GM23338 (cell line): ENCODE results near the gene SERTAD1. TPM values are rescaled to one million over a fixed set of nuclear protein-coding genes. Genes with fewer than 3 reads are reported as not detected.

Source experiments
- ATAC-seq: fragments of 200-7000 bp; cut with Tn5 transposase; 3 replicates; pipeline ENCODE4 v1.9.1; 2020
- DNase-seq: peaks from one replicate; pipeline ENCODE4 v3.0.0-alpha.2; 2015; ENCODE audit warnings: low spot score
- H2AFZ ChIP-seq: fragments of 200-600 bp; sonication (generic); 2 replicates; pipeline ENCODE4 v1.8.0; 2016; ENCODE audit warnings: antibody characterized with exemption, mild to moderate bottlenecking, moderate library complexity
- H3F3A ChIP-seq: fragments of 200-600 bp; sonication (generic); replicated peaks from 2 replicates; pipeline ENCODE4 v1.8.0; 2017; ENCODE audit warnings: antibody characterized with exemption, mixed run types, low read depth
- H3K27ac ChIP-seq: fragments of 200-600 bp; sonication (generic); 2 replicates; pipeline ENCODE4 v1.6.1; 2016; ENCODE audit warnings: low read depth
- H3K27me3 ChIP-seq: fragments of 200-600 bp; sonication (generic); 2 replicates; pipeline ENCODE4 v1.8.0; 2016; ENCODE audit warnings: mild to moderate bottlenecking, mixed run types, moderate library complexity; ENCODE audit not compliant: insufficient read depth
- H3K36me3 ChIP-seq: fragments of 200-600 bp; sonication (generic); 2 replicates; pipeline ENCODE4 v1.8.0; 2016; ENCODE audit warnings: mild to moderate bottlenecking; ENCODE audit not compliant: insufficient read depth
- H3K4me1 ChIP-seq: fragments of 200-600 bp; sonication (generic); 2 replicates; pipeline ENCODE4 v1.8.0; 2016; ENCODE audit warnings: mild to moderate bottlenecking, moderate library complexity; ENCODE audit not compliant: insufficient read depth
- H3K4me2 ChIP-seq: fragments of 200-600 bp; sonication (generic); 2 replicates; pipeline ENCODE4 v1.7.1; 2017; ENCODE audit warnings: mixed run types
- H3K4me3 ChIP-seq: fragments of 200-600 bp; sonication (generic); 2 replicates; pipeline ENCODE4 v1.6.1; 2016; ENCODE audit warnings: mixed run types
- H3K79me2 ChIP-seq: fragments of 200-600 bp; sonication (generic); replicated peaks from 2 replicates; pipeline ENCODE4 v1.8.0; 2017; ENCODE audit warnings: mild to moderate bottlenecking; ENCODE audit not compliant: insufficient read depth
- H3K9me2 ChIP-seq: fragments of 200-600 bp; sonication (generic); 2 replicates; pipeline ENCODE4 v1.8.0; 2017; ENCODE audit not compliant: insufficient read depth
- H4K20me1 ChIP-seq: fragments of 200-600 bp; sonication (generic); replicated peaks from 2 replicates; pipeline ENCODE4 v1.8.0; 2017; ENCODE audit warnings: mild to moderate bottlenecking; ENCODE audit not compliant: insufficient read depth
- H3K27ac Mint-ChIP-seq: 2 replicates; pipeline ENCODE4 v1.8.0; 2020; ENCODE audit warnings: inconsistent platforms, mild to moderate bottlenecking, moderate library complexity, mixed read lengths
- H3K27me3 Mint-ChIP-seq: 3 replicates; pipeline ENCODE4 v1.8.0; 2022; ENCODE audit warnings: low read depth, mild to moderate bottlenecking, moderate library complexity, mixed read lengths, inconsistent platforms; ENCODE audit not compliant: insufficient read depth, poor library complexity
- H3K36me3 Mint-ChIP-seq: 3 replicates; pipeline ENCODE4 v1.8.0; 2021; ENCODE audit warnings: low read depth, mild to moderate bottlenecking, inconsistent platforms, moderate library complexity, mixed read lengths
- H3K4me1 Mint-ChIP-seq: 3 replicates; pipeline ENCODE4 v1.8.0; 2020; ENCODE audit warnings: mild to moderate bottlenecking, inconsistent platforms, mixed read lengths
- H3K4me3 Mint-ChIP-seq: 3 replicates; pipeline ENCODE4 v1.8.0; 2021; ENCODE audit warnings: moderate library complexity, mild to moderate bottlenecking, inconsistent platforms, mixed read lengths
- H3K9me3 Mint-ChIP-seq: 3 replicates; pipeline ENCODE4 v1.8.0; 2020; ENCODE audit warnings: moderate library complexity, mild to moderate bottlenecking, inconsistent platforms, mixed read lengths
- ETS1 ChIP-seq: IDR thresholded peaks from 2 replicates; pipeline ENCODE4 v1.6.1; 2016; ENCODE audit warnings: antibody characterized with exemption
- EZH2phosphoT487 ChIP-seq: fragments of 200-600 bp; sonication (generic); IDR thresholded peaks from one replicate; pipeline ENCODE4 v1.8.1; 2018; ENCODE audit warnings: antibody characterized with exemption; ENCODE audit not compliant: unreplicated experiment
- JUNB ChIP-seq: IDR thresholded peaks from one replicate; pipeline ENCODE4 v1.6.1; 2016; ENCODE audit warnings: antibody characterized with exemption; ENCODE audit not compliant: unreplicated experiment
- NANOG ChIP-seq: IDR thresholded peaks from 2 replicates; pipeline ENCODE4 v1.6.1; 2016; ENCODE audit warnings: antibody characterized with exemption, borderline replicate concordance
- POLR2AphosphoS5 ChIP-seq: IDR thresholded peaks from 2 replicates; pipeline ENCODE4 v1.6.1; 2016; ENCODE audit warnings: antibody characterized with exemption, low read depth
- STAT1 ChIP-seq: IDR thresholded peaks from one replicate; pipeline ENCODE4 v1.6.1; 2016; ENCODE audit warnings: antibody characterized with exemption; ENCODE audit not compliant: unreplicated experiment
- ZNF114 ChIP-seq: fragments of 250-450 bp; sonication (Bioruptor Pico); IDR thresholded peaks from 2 replicates; pipeline ENCODE4 v1.5.0; 2020; ENCODE audit warnings: mild to moderate bottlenecking, moderate library complexity
- ZNF331 ChIP-seq: fragments of 250-450 bp; sonication (Bioruptor Pico); IDR thresholded peaks from 2 replicates; pipeline ENCODE4 v1.5.0; 2020; ENCODE audit warnings: low read depth, mild to moderate bottlenecking, moderate library complexity
- ZNF462 ChIP-seq: fragments of 250-450 bp; sonication (Bioruptor Pico); IDR thresholded peaks from 2 replicates; pipeline ENCODE4 v1.5.0; 2020; ENCODE audit warnings: mild to moderate bottlenecking, moderate library complexity
- polyA plus RNA-seq: library from polyadenylated mRNA; unstranded; fragments of >200 nt; fragmentation: Nextera tagmentation; extraction: Ambion mirVana; gene quantifications from 2 replicates; pipeline ENCODE4 v1.2.1, GENCODE V29; 2016
- total RNA-seq: library from RNA; depleted of rRNA; stranded (reverse); fragments of >200 nt; shearing (Covaris generic); gene quantifications from 2 replicates; pipeline ENCODE4 v1.2.3, GENCODE V29; 2014

Gene SERTAD1
- total and polyA plus RNA-seq, 2 experiments from 2014 or later = 4.6 to 9.1 TPM

DNA sequence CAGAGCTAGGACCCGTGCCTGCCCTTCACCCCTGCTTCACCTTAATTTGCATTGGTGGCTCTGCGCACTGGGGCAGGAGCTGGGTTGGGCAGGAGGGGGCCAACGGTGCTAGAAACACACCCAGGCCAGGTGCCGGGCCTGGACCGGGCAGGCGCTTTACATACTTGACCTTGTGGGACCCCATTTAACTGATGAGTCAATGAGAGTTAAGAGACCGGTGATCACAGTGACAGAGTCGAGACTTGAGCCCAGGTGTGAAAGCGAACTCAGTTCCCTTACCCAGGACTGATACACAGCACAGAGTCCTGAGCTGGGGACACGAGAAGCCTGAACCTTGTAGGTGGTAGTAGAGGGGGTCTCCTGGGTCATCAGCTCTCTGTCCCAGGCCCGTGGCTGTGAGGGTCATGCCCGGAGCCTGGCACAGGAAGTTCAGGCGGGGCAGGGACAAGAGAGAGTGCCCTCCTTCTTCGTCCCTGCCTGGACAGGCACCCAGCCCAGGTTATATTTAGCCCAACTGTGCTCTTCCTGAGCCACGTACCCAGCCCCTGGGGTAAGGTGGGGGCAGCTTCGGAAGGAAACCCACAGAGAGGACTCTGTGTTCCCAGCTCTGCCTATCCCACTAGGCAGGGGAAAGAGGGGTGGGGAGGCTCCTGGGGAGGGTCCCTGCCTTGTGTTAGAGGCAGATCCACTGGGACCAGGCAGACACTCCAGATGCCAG lies 14.5 kb downstream of the SERTAD1 start:
- 0 out of 2 replicates have a peak overlapping the region, but pooled peaks have one; percentile 10 for H2AFZ ChIP-seq
- Mint-ChIP-seq H3K4me3 (no peak overlapping the region; the same call in 2 of the 3 replicates), H3K4me1 (peaks cover 31% of the 10 kb centered on the region), H3K9me3 (no peaks in the 10 kb centered on the region), H3K27me3 (peaks cover 4% of the 10 kb centered on the region), H3K36me3 (no peaks in the 10 kb centered on the region), H3K27ac (no peak overlapping the region)
- peaks cover 25% of the 10 kb centered on the region for H3K4me1 ChIP-seq
- H3K4me2 ChIP-seq = no peak overlapping the region
- no peaks in the 10 kb centered on the region for H3K79me2 ChIP-seq
- H4K20me1 ChIP-seq = no peaks in the 10 kb centered on the region
- no peak overlapping the region; the same call in 1 of the 2 replicates for H3K27ac ChIP-seq
- no peaks in the 10 kb centered on the region for H3K9me2 ChIP-seq
- no peak overlapping the region for H3K4me3 ChIP-seq
- DNase-seq (no peak), ATAC-seq (no peak)
- TF ChIP-seq STAT1 = no peak
- no peak for TF ChIP-seq NANOG
- TF ChIP-seq ETS1 = no peak
- TF ChIP-seq POLR2AphosphoS5 = no peak
- TF ChIP-seq EZH2phosphoT487 = no peak
- TF ChIP-seq JUNB = no peak
- TF ChIP-seq ZNF331 (CRISPR knock-in tag) = no peak
- TF ChIP-seq ZNF114 (CRISPR knock-in tag) = no peak
- TF ChIP-seq ZNF462 (CRISPR knock-in tag) = no peak
- no peaks in the 10 kb centered on the region for H3K36me3 ChIP-seq
- H3F3A ChIP-seq = 0 out of 2 replicates have a peak, but pooled peaks cover 3% of the 10 kb centered on the region
- no peaks in the 10 kb centered on the region for H3K27me3 ChIP-seq
